Activated CD8-positive, alpha-beta memory T cell treated with anti-CD3 and anti-CD28 coated beads, Interleukin-2, amount 50 U/mL, for 24 hours (primary cell): ENCODE results near the gene TMEM44.
"Not testable (repeated sequence)": the region's sequence is repeated elsewhere in the genome, so short reads cannot be mapped to it uniquely, and the experiment has no call there.

ENCODE experiments used
- DNase-seq: peaks from one replicate; pipeline ENCODE4 v3.0.0-alpha.2; 2020; ENCODE audit errors: extremely low read depth

Gene TMEM44

GRCh38 chr3:194610689-194611088, 22.5 kb downstream of the TMEM44 start:
- no peak for DNase-seq

- no peak for DNase-seq
Measured at GRCh38 chr3:194609601-194610000, 23.6 kb downstream of the TMEM44 start.

- no peak for DNase-seq
Measured at GRCh38 chr3:194608981-194609380, 24.2 kb downstream of the TMEM44 start.

GRCh38 chr3:194607592-194608389, 25.4 kb downstream of the TMEM44 start:
- no peak for DNase-seq

- no peak for DNase-seq
Measured at GRCh38 chr3:194606941-194607340, 26.3 kb downstream of the TMEM44 start.

- no peak for DNase-seq
Measured at GRCh38 chr3:194606163-194606562, 27.1 kb downstream of the TMEM44 start.

- not testable (repeated sequence) for DNase-seq
Measured at GRCh38 chr3:194605314-194605713, 27.9 kb downstream of the TMEM44 start.

GRCh38 chr3:194604837-194605236, 28.4 kb downstream of the TMEM44 start:
- DNase-seq, result no peak

GRCh38 chr3:194604126-194604525, 29.1 kb downstream of the TMEM44 start:
- no peak for DNase-seq

- DNase-seq, result no peak
Measured at GRCh38 chr3:194602669-194603171, 30.5 kb downstream of the TMEM44 start.

GRCh38 chr3:194598771-194599557, 34.3 kb downstream of the TMEM44 start:
- DNase-seq, result no peak

- no peak for DNase-seq
Measured at GRCh38 chr3:194596906-194597305, 36.3 kb downstream of the TMEM44 start.

GRCh38 chr3:194592798-194593752, 40.1 kb downstream of the TMEM44 start:
- no peak for DNase-seq

GRCh38 chr3:194588741-194589140, 44.5 kb downstream of the TMEM44 start:
- no peak for DNase-seq

GRCh38 chr3:194588236-194588635, 45.0 kb downstream of the TMEM44 start:
- no peak for DNase-seq

- DNase-seq, result no peak
Measured at GRCh38 chr3:194587438-194587931, 45.7 kb downstream of the TMEM44 start.

- DNase-seq, result no peak
Measured at GRCh38 chr3:194586836-194587235, 46.4 kb downstream of the TMEM44 start.

- no peak for DNase-seq
Measured at GRCh38 chr3:194585880-194586281, 47.3 kb downstream of the TMEM44 start.

- no peak for DNase-seq
Measured at GRCh38 chr3:194584866-194585265, 48.4 kb downstream of the TMEM44 start.

- no peak for DNase-seq
Measured at GRCh38 chr3:194584320-194584776, 48.9 kb downstream of the TMEM44 start.

GRCh38 chr3:194582196-194582905, 50.9 kb downstream of the TMEM44 start:
- no peak for DNase-seq
